K562 (cell line): ENCODE measurements around the gene RGMA. TPM values are rescaled to one million over a fixed set of nuclear protein-coding genes. Genes with fewer than 3 reads are reported as not detected.

Source experiments
- ATAC-seq: fragments of 200-7000 bp; cut with Tn5 transposase; 3 replicates; pipeline ENCODE4 v1.9.1; 2020; ENCODE audit warnings: moderate library complexity
- BruUV-seq: library from RNA; stranded (reverse); fragments of 400-500 nt; replicated peaks from 2 replicates; lab custom pipeline; 2021; lab: Mats Ljungman, UMichigan
- CTCF ChIA-PET: fragments of 300-600 bp; formaldehyde crosslinking; extraction: SDS; loops from one replicate; lab custom pipeline; 2021; ENCODE audit warnings: low intra/inter-chr PET ratio; lab: Yijun Ruan, JAX
- POLR2A ChIA-PET: fragments of 300-600, 350-650 bp; sonication (Branson Sonifier 250); formaldehyde crosslinking; extraction: SDS; loops from one replicate; lab custom pipeline; 2021; ENCODE audit warnings: antibody characterized with exemption, inconsistent platforms; lab: Yijun Ruan, JAX
- DNase-seq, 4 experiments: peaks; one replicate each; pipeline versions ENCODE4 v3.0.0 to v3.0.0-alpha.2; 2011 to 2018; ENCODE audit warnings: low spot score in 3 of 4, mixed read lengths in 3 of 4; ENCODE audit errors: extremely low read depth in 1 of 4
- FAIRE-seq: peaks from 2 replicates; lab custom pipeline; 2011; peaks lifted over from hg19 to GRCh38; lab: Jason Lieb, UNC
- H2AFZ ChIP-seq: 2 replicates; pipeline ENCODE4 v1.6.0; 2011; ENCODE audit warnings: low read depth, low read length, control low read depth, inconsistent platforms
- H3K27ac ChIP-seq: fragments of 200-600 bp; 3 replicates; pipeline ENCODE4 v1.8.0; 2011; ENCODE audit warnings: low read depth, mild to moderate bottlenecking, control low read depth, inconsistent platforms, low read length, moderate library complexity, mixed read lengths; ENCODE audit errors: extremely low read depth
- H3K27me3 ChIP-seq, 2 experiments: fragments of 300-600 bp in 1 of 2; 2 replicates in 1 of 2; 3 replicates in 1 of 2; pipeline versions ENCODE4 v1.6.0 to v1.8.0; 2011; ENCODE audit warnings: inconsistent platforms in 2 of 2, low read length in 2 of 2, mild to moderate bottlenecking in 1 of 2, mixed read lengths in 1 of 2, moderate library complexity in 1 of 2; ENCODE audit not compliant: control insufficient read depth in 2 of 2, insufficient read depth in 2 of 2
- H3K36me3 ChIP-seq: fragments of 300-600 bp; 3 replicates; pipeline ENCODE4 v1.8.0; 2011; ENCODE audit warnings: mild to moderate bottlenecking, low read length, inconsistent platforms; ENCODE audit not compliant: control insufficient read depth, insufficient read depth
- H3K4me1 ChIP-seq, 2 experiments: fragments of 200-600 bp in 1 of 2; replicated peaks in 1 of 2; 2 replicates in 1 of 2; 3 replicates in 1 of 2; pipeline versions ENCODE4 v1.5.1 to v1.8.0; 2011; ENCODE audit warnings: inconsistent platforms in 2 of 2, low read length in 2 of 2, mild to moderate bottlenecking in 1 of 2, mixed read lengths in 1 of 2, moderate library complexity in 1 of 2; ENCODE audit not compliant: control insufficient read depth in 2 of 2, insufficient read depth in 2 of 2
- H3K4me2 ChIP-seq: 2 replicates; pipeline ENCODE4 v1.6.1; 2011; ENCODE audit warnings: low read length, control low read depth, inconsistent platforms, mixed read lengths; ENCODE audit not compliant: insufficient read depth
- H3K4me3 ChIP-seq: fragments of 200-600 bp; sonication (generic), shearing (Covaris generic); 2 replicates; pipeline ENCODE4 v1.5.1; 2016; ENCODE audit warnings: control low read depth, inconsistent platforms
- H3K79me2 ChIP-seq: fragments of 200-600 bp; 3 replicates; pipeline ENCODE4 v1.8.0; 2011; ENCODE audit warnings: low read length, inconsistent platforms; ENCODE audit not compliant: control insufficient read depth, insufficient read depth
- H3K9ac ChIP-seq, 2 experiments: 2 replicates each; pipeline versions ENCODE4 v1.6.0 to v1.6.1; 2011; ENCODE audit warnings: low read depth in 2 of 2, low read length in 2 of 2, control low read depth in 1 of 2, inconsistent platforms in 1 of 2, mild to moderate bottlenecking in 1 of 2, mixed read lengths in 1 of 2; ENCODE audit not compliant: insufficient read depth in 1 of 2
- H3K9me1 ChIP-seq: one replicate; pipeline ENCODE4 v1.6.0; 2011; ENCODE audit warnings: inconsistent platforms, mild to moderate bottlenecking, low read length, moderate library complexity; ENCODE audit not compliant: control insufficient read depth, insufficient read depth
- H3K9me3 ChIP-seq: replicated peaks from 2 replicates; pipeline ENCODE4 v1.5.1; 2011; ENCODE audit warnings: low read depth, low read length, inconsistent platforms; ENCODE audit not compliant: control insufficient read depth, insufficient read depth
- H4K20me1 ChIP-seq: replicated peaks from 2 replicates; pipeline ENCODE4 v1.6.1; 2011; ENCODE audit warnings: low read length, inconsistent platforms, mixed read lengths; ENCODE audit not compliant: control insufficient read depth, insufficient read depth
- WGBS: fragments of 100-300 bp; shearing (Covaris generic); methylation state at CpG from one replicate; pipeline ENCODE4 v1.1.6; 2016; ENCODE audit warnings: low coverage, mixed read lengths; ENCODE audit not compliant: insufficient coverage; ENCODE audit errors: missing lambda C conversion rate; 5-methylcytosine and 5-hydroxymethylcytosine counted together
- in situ Hi-C: fragments of 300-500 bp; cut with MboI; formaldehyde crosslinking; loops from 4 replicates; pipeline ENCODE4 v1.15.0; 2018; ENCODE audit warnings: inconsistent platforms, mixed read lengths
- intact Hi-C: fragments of 100-400 bp; cut with micrococcal nuclease; formaldehyde crosslinking; loops from 2 replicates; pipeline ENCODE4 v1.14.2; 2022
- polyA plus RNA-seq, 8 experiments: library from polyadenylated mRNA; depleted of rRNA in 4 of 8; stranded (reverse) in 5 of 8; unstranded in 3 of 8; fragments of >200 nt; fragmentation: Nextera tagmentation in 2 of 8; fragmentation: Illumina TruSeq in 1 of 8; extraction: Ambion mirVana in 2 of 8; extraction: Trizol in 1 of 8; gene quantifications; 2 replicates each; pipeline versions ENCODE4 v1.2.1 to v1.2.3, GENCODE V29; 2011 to 2014; ENCODE audit warnings: inconsistent platforms in 1 of 8, missing spikeins in 1 of 8
- total RNA-seq, 7 experiments: library from RNA; depleted of rRNA in 6 of 7; stranded (reverse); fragments of >200 nt in 6 of 7; fragmentation: Illumina TruSeq in 2 of 7; extraction: Trizol in 2 of 7; gene quantifications; 2 replicates each; pipeline versions ENCODE4 v1.2.1 to v1.2.3, GENCODE V29; 2011 to 2021; ENCODE audit warnings: low replicate concordance in 1 of 7
- TF ChIP-seq, protein P1 (sequence below): sonication (generic); formaldehyde crosslinking; IDR thresholded peaks from 2 replicates; pipeline ENCODE4 v1.8.0; 2022; ENCODE audit warnings: missing genetic modification reagents, mild to moderate bottlenecking, moderate library complexity, borderline replicate concordance
- TF ChIP-seq, protein P2 (sequence below): fragments of 250-450 bp; sonication (Bioruptor Pico); IDR thresholded peaks from 2 replicates; pipeline ENCODE4 v1.8.0; 2021; ENCODE audit warnings: moderate library complexity, mild to moderate bottlenecking, inconsistent platforms

RGMA gene
- total and polyA plus RNA-seq, 9 of the 15 experiments (the other 6 are each of a cell fraction or from before 2014, with no cell fraction given) = 0.03 to 0.05 (median 0.03) TPM; not detected in 6

DNA sequence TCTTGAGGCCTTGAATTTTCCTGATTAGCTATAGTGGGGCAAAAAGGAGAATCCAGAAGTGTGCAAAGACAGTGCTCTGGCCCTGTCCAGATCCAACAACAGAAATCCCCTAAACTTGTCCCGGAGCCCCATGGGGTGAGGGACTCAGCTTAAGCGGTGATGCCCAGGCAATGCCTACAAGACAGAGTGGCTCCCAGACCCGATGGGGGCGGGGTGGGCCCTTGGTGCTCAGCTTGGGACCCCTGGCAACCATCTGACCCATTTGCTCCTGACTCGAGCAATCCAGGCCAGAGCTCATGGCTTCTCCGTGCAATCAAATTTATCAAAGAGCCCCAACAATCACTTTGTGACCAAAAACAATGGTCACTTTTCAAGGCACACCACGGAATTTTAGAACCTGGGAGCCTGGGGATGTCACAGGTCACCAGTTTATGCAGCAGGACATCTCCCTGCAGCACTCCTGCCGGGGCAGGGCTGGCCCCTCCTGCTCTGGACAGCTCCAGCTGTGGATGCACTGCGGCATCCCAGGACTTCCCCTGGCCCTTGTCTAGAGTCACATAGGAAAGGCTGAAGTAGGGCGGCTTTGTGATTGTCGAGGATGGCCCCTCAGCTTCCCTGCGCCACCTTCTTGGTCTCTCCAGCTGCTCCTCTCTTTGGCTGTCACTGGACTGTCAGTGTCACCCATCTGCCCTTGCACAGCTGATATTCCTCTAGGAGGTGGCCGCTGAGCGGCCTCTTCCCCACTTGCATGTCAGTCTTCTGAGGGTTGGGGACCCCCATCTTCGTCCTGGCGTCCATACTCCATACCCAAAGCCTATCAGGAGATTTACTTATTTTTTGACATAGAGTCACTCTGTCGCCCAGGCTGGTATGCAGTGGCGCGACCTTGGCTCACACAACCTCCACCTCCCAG, 28.4 kb downstream of the RGMA start:
- H3K9ac ChIP-seq = no peak overlapping the region
- H2AFZ ChIP-seq = no peak overlapping the region
- no peak for FAIRE-seq
- no peak overlapping the region for H3K4me3 ChIP-seq
- TF ChIP-seq, protein P1, sequence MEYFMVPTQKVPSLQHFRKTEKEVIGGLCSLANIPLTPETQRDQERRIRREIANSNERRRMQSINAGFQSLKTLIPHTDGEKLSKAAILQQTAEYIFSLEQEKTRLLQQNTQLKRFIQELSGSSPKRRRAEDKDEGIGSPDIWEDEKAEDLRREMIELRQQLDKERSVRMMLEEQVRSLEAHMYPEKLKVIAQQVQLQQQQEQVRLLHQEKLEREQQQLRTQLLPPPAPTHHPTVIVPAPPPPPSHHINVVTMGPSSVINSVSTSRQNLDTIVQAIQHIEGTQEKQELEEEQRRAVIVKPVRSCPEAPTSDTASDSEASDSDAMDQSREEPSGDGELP (CRISPR knock-in tag) = peak; percentile 16; the same call in 1 of the 2 replicates
- TF ChIP-seq, protein P2, sequence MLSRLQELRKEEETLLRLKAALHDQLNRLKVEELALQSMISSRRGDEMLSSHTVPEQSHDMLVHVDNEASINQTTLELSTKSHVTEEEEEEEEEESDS = no peak
- TF ChIP-seq, all 486 proteins: peak for 1
- Histone ChIP-seq H3K9me3 (no peaks in the 10 kb centered on the region), H4K20me1 (peaks cover 7% of the 10 kb centered on the region; the same call in 1 of the 2 replicates), H3K27ac (no peak overlapping the region), H3K9me1 (no peaks in the 10 kb centered on the region), H3K36me3 (no peaks in the 10 kb centered on the region), H3K79me2 (no peaks in the 10 kb centered on the region), H3K4me2 (no peak overlapping the region), H3K4me1 (no peaks in the 10 kb centered on the region; a peak in 1 of 5 replicates), H3K27me3 (peaks cover 61 to 77% of the 10 kb centered on the region in 2 experiments)
- BruUV-seq = no TSS peak
- no peak for DNase-seq
- in situ Hi-C loops (no loop called here), intact Hi-C loops (no loop called here)
- CTCF ChIA-PET = no interaction called here
- WGBS = 2% methylated on average over 19 of the region's 19 CpGs
- ATAC-seq = no peak
- POLR2A ChIA-PET = interaction anchor here (0.9 to 1.9 kb wide), 4 partner anchors 9 to 23 kb away, joined by 3 to 5 read pairs (median 4); no protein-coding TSS in a partner anchor
